Subcutaneous abdominal adipose tissue (tissue), 5 donors: ENCODE results near the gene NKD2.

Experiments
- H3K27ac ChIP-seq: one replicate; pipeline ENCODE4 v1.7.0; 2013; ENCODE audit warnings: low read depth, mild to moderate bottlenecking, inconsistent platforms, low read length, moderate library complexity
- H3K27me3 ChIP-seq, 5 donors: one replicate each; pipeline ENCODE4 v1.7.0; 2013; ENCODE audit warnings: low read length in 5 of 5, inconsistent platforms in 1 of 5; ENCODE audit not compliant: control insufficient read depth in 5 of 5, insufficient read depth in 4 of 5
- H3K36me3 ChIP-seq, 5 donors: one replicate each; pipeline ENCODE4 v1.7.0; 2013; ENCODE audit warnings: low read length in 5 of 5; ENCODE audit not compliant: control insufficient read depth in 5 of 5, insufficient read depth in 5 of 5
- H3K4me1 ChIP-seq, 5 donors: one replicate each; pipeline ENCODE4 v1.7.0; 2013; ENCODE audit warnings: low read length in 5 of 5, mild to moderate bottlenecking in 3 of 5, moderate library complexity in 1 of 5; ENCODE audit not compliant: control insufficient read depth in 5 of 5, insufficient read depth in 5 of 5
- H3K4me3 ChIP-seq, 5 donors: one replicate each; pipeline ENCODE4 v1.7.0; 2013; ENCODE audit warnings: low read length in 5 of 5, low read depth in 1 of 5
- H3K9ac ChIP-seq, 5 donors: one replicate each; pipeline ENCODE4 v1.7.0; 2013; ENCODE audit warnings: low read length in 5 of 5, mild to moderate bottlenecking in 4 of 5, moderate library complexity in 3 of 5
- H3K9me3 ChIP-seq, 5 donors: one replicate each; pipeline ENCODE4 v1.7.0; 2013; ENCODE audit warnings: low read length in 5 of 5; ENCODE audit not compliant: control insufficient read depth in 5 of 5
- donor health status: healthy.
- donor health status: healthy.
- donor health status: healthy.
- donor health status: healthy.
- donor health status: healthy.

Gene NKD2

DNA sequence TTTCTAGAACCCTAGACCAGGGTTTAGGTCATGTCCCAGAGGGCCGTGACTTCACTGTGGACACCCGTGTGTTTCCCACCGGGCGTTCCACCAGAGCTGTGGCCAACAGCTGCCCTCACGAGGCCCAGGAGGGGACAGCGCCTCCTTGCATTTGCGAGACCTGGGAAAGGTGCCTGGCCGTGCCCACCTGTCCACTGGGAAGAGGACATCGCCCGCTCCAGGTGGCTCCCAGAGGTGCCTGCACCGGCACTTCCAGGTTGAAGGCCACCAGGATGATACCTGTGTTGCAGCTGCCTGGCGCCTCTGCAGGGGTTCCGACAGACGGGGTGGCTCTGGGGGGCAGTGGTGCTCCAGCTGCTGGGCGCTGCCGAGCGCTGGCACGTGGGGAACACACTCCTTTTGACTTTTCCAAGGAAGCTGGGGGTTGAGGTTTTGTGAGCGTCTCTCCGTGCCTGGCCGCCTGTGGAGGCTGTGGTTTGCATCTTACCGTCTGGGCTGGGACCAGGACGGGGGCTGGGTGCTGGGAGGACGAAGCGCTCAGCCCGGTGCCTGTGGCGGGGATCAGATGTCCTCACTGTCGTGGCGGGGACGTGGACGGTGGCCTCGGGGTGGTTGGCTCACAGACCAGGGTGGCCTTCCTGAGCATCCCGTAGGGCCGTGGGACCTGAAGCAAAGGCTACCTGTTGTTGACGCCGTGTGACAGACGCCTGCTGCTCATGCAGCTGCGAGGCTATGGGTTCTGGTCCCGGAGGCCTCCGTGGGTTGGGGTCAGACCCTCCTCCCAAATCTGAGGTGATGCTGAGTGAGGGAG, 19.2 kb downstream of the NKD2 start:
- no peak overlapping the region for H3K4me3 ChIP-seq
- peaks cover 9 to 25% (median 18%) of the 10 kb centered on the region in 5 donors for H3K27me3 ChIP-seq
- H3K36me3 ChIP-seq, result no peaks in the 10 kb centered on the region
- no peak overlapping the region for H3K27ac ChIP-seq
- H3K9me3 ChIP-seq, result no peaks in the 10 kb centered on the region
- H3K4me1 ChIP-seq, result peaks cover 0 to 6% (median 0%) of the 10 kb centered on the region in 5 donors
- no peak overlapping the region for H3K9ac ChIP-seq

DNA sequence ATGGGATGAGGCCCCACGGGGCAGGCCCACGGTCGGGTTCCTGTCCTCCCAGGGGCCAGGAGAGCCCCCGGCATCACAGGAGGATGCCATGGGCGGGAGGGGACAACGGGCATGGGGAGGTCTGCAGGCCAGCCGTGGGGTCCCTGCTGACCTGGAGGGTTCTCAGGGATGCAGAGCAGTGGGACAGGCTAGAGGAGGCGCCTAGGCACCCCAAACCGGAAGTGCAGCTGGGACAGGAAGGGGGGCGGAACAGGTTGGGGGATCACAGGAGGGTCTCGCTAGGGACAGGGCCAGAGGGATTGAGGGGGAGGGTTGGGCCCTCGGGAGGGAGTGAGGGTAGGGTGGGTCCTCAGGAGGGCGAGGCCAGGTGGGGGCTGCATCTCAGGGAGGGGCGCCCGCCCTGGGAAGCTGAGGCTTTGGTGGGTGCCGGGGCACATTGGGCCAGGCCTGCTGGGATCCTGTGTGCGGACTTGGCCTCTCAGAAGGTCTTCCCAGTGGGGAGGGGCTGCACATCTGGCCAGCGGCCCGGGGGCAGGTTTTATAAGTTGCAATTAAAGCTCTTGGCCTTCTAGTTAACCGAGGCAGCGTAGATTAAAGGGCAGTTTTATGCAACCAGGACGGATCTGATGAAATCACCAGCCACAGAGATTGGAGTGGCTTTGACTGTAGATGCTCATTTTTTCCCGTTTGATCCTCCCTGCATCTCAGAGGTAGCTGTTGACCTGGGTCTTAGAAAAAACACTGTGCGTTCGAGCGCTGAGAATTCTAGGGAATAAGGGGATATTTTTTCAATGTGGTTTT, 20.1 kb downstream of the NKD2 start:
- Histone ChIP-seq H3K9me3 (no peaks in the 10 kb centered on the region), H3K27ac (no peak overlapping the region), H3K36me3 (no peaks in the 10 kb centered on the region), H3K4me1 (peaks cover 0 to 6% (median 0%) of the 10 kb centered on the region in 5 donors), H3K9ac (no peak overlapping the region), H3K4me3 (no peak overlapping the region), H3K27me3 (peaks cover 9 to 26% (median 18%) of the 10 kb centered on the region in 5 donors)

DNA sequence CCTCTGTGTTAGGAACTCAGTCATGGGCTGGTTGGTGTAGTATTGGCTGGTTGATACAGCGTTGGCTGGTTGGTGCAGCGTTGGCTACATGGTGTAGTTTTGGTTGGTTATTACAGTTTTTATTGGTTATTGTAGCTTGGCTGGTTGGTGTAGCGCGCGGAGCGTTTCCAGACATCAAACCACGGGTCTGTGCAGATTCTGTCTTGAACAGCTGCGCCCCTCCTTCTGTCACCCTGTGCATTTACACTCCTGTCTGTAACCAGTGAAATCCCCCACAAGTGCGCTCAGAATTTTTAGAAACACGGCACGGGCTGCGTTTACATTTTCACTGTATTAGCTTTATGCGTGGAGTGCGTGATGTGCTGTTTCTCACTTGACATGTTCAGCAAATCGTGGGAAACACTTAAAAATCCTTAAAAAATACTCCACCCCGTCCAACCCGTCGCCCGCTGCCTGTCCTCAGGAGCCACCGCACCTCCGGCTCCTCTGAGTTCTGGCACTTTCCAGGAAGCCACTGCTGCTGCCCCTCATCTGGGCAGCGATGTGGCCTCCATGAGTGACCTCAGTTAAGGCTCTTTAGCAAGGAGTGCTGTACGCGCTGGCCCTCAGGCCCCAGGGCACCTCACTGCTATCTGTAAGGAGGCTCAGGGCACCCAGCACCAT, 20.8 kb downstream of the NKD2 start:
- Histone ChIP-seq H3K27ac (no peak overlapping the region), H3K9ac (no peak overlapping the region), H3K4me3 (no peak overlapping the region), H3K4me1 (peaks cover 0 to 6% (median 0%) of the 10 kb centered on the region in 5 donors), H3K9me3 (no peaks in the 10 kb centered on the region), H3K36me3 (no peaks in the 10 kb centered on the region), H3K27me3 (peaks cover 9 to 29% (median 18%) of the 10 kb centered on the region in 5 donors)

DNA sequence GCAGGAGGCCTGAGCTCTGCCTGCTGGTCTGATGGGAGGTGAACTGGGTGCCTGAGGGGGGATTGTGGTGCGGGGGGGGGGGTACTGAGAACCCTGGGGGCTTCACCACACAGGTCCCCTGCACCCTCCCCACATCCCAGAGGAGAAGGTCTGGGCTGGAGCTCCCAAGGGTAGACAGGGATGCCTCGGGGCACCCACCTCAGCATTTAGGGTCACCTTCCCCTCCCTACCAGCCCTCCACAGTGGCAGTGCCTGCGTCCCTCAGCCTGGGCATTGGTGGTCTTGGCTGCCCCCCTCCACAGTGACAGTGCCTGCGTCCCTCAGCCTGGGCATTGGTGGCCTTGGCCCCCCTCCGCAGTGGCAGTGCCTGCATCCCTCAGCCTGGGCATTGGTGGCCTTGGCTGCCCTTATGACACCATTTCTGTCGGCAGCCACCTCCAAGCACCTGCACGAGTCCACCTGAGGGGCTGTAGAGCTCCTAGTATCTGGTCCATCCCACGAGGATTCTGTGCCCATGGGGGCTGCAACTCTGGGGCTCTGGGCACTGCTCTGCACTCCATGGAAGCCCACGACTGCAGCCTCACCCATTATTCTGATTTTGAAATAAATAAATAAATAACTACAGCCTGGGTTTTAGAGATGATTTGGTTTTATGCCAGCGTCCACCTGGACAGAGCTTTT, 21.5 kb downstream of the NKD2 start:
- no peaks in the 10 kb centered on the region for H3K9me3 ChIP-seq
- peaks cover 9 to 29% (median 18%) of the 10 kb centered on the region in 5 donors for H3K27me3 ChIP-seq
- H3K4me3 ChIP-seq, result no peak overlapping the region

DNA sequence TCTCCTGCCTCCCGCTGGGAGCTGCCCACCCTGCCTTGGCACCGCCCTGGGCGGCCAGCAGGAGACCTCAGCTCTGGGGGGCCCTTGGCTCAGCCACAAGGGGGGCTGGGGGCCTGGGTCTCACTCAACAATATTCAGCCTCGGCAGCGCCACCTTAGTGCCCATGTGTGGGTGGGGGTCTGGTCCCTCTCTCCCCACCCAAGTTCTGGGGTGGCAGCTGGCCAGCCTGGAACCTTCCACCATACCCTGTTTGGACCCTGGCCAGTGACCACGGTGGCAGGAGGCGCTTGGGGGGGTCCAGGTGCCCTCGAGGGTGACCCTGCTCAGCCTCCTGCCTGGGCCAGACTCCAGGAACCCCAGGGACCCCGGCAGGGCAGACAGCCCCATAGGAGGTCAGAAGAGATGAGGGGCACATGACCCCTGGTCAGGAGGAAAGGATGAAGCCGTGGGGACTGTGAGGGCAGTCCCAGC, 22.2 kb downstream of the NKD2 start:
- Histone ChIP-seq H3K27me3 (peaks cover 9 to 29% (median 18%) of the 10 kb centered on the region in 5 donors), H3K27ac (no peak overlapping the region), H3K4me1 (peaks cover 0 to 6% (median 0%) of the 10 kb centered on the region in 5 donors), H3K4me3 (no peak overlapping the region), H3K9me3 (no peaks in the 10 kb centered on the region), H3K36me3 (no peaks in the 10 kb centered on the region), H3K9ac (no peak overlapping the region)

More for the DNA sequence above, 21.5 kb downstream of the NKD2 start:
- H3K27ac ChIP-seq, result no peak overlapping the region
- peaks cover 0 to 6% (median 0%) of the 10 kb centered on the region in 5 donors for H3K4me1 ChIP-seq
- H3K9ac ChIP-seq, result no peak overlapping the region
- no peaks in the 10 kb centered on the region for H3K36me3 ChIP-seq

DNA sequence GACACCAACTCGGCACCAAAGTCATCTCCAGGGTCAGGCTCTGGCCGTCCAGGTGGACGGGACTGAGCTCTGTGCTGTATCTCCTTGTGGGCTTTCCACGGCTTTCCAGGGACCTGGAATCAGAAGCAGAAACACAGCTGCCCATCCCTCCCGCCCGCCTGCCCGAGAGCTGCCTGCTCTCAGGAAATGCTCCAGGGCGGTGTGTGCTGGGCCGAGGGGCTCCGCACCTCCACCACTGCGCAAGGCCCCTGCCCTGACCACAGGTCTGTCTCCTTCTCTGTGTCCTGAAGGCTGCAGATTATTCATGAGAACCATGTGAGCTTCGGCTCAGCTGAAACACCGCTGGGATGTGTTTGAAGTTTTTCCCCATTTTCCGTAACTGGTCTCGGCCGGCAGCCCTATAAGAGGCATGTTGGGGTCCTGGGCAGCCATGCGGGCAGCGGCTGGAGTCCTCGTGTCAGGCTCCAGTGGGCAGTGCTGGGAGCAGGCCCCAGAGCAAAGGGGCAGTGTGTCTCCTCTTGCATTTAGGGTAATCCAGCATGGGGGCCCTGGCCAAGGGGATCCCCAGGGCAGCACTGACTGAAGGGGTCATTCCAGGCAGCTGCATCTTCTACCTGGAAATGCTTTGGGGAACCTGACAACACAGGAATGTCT, 22.8 kb downstream of the NKD2 start:
- H3K4me3 ChIP-seq, result no peak overlapping the region
- no peak overlapping the region for H3K9ac ChIP-seq
- peaks cover 0 to 6% (median 0%) of the 10 kb centered on the region in 5 donors for H3K4me1 ChIP-seq
- no peak overlapping the region for H3K27ac ChIP-seq
- H3K36me3 ChIP-seq, result no peaks in the 10 kb centered on the region
- peaks cover 9 to 29% (median 18%) of the 10 kb centered on the region in 5 donors for H3K27me3 ChIP-seq
- no peaks in the 10 kb centered on the region for H3K9me3 ChIP-seq

DNA sequence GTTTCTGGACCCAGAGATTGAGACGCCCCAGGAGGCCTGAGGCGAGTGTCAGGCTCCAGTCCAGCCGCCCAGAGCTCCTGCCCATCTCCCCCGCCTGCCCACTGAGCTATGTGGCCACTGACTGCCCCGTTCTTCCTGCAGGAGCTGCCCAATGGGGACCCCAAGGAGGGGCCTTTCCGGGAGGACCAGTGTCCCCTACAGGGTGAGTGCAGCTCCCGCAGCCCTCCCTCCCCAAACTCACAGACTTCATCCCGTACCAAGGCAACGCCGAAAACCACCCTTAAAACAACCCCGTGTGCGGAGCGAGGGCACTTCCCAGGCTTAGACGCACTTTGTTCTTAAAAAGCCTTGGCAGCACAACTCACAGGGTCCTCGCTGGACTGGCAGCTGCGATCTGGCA, 23.4 kb downstream of the NKD2 start:
- Histone ChIP-seq H3K4me1 (peaks cover 0 to 6% (median 0%) of the 10 kb centered on the region in 5 donors), H3K27me3 (peaks cover 8 to 29% (median 21%) of the 10 kb centered on the region in 5 donors), H3K27ac (no peak overlapping the region), H3K36me3 (no peaks in the 10 kb centered on the region), H3K4me3 (no peak overlapping the region), H3K9me3 (no peaks in the 10 kb centered on the region), H3K9ac (no peak overlapping the region)

DNA sequence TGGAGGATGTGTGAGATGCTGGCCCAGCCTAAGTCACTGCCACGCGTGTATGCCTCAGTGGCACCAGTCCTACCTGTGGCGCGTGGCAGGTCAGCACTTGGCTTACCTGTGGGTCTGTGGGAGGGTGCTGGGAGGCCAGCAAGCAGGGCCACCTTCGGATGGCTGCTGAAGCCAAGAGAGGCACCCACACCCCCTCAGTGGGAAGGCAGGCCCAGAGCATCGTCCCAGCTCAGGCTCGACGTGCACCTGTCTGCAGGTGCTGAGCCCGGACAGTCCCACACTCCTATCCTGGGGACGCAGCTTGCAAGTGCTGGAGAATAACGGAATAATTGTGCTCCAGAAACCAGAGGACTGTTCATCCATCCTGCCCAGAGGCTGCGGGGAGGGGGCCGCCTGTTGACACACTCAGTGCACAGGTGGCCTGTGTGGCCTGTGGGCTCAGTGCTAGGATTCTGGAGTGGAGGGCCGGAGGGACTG, 24.0 kb downstream of the NKD2 start:
- H3K4me3 ChIP-seq, result no peak overlapping the region
- H3K4me1 ChIP-seq, result peaks cover 0 to under 1% (median 0%) of the 10 kb centered on the region in 5 donors
- H3K9me3 ChIP-seq, result no peaks in the 10 kb centered on the region
- peaks cover 3 to 25% (median 21%) of the 10 kb centered on the region in 5 donors for H3K27me3 ChIP-seq
- no peaks in the 10 kb centered on the region for H3K36me3 ChIP-seq
- H3K27ac ChIP-seq, result no peak overlapping the region
- no peak overlapping the region for H3K9ac ChIP-seq

DNA sequence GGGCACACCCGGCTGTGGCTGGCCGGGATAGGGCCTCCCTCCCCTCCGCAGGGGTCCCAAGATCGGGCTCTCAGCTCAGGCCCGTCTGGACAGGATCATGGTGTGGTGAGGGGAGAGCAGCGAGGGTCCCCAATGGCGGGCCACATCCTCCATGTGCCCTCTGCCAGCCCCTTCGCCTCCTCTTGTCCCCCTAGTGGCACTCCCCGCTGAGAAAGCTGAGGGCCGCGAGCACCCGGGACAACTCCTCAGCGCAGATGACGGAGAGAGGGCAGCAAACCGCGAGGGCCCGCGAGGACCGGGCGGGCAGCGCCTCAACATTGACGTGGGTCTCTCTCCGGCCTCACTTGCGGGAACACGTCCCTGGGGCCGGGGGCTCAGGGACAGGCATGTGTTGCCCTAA, 24.6 kb downstream of the NKD2 start:
- no peaks in the 10 kb centered on the region for H3K9me3 ChIP-seq
- H3K27ac ChIP-seq, result no peak overlapping the region
- H3K9ac ChIP-seq, result no peak overlapping the region
- no peaks in the 10 kb centered on the region for H3K4me1 ChIP-seq
- no peaks in the 10 kb centered on the region for H3K36me3 ChIP-seq
- peaks cover 2 to 21% (median 19%) of the 10 kb centered on the region in 5 donors for H3K27me3 ChIP-seq
- no peak overlapping the region for H3K4me3 ChIP-seq
